HL-60/S4 treated with phorbol 12-myristate 13-acetate at 8.2 ng/mL for 4 days and 3 days (cell line): ENCODE measurements around the gene PPP2R5C.

Source experiments
- in situ Hi-C: fragments of 300-500 bp; cut with MboI; formaldehyde crosslinking; loops from 2 replicates; pipeline ENCODE4 v1.15.0; 2022; ENCODE audit warnings: low sequenced_read_pairs

PPP2R5C gene

DNA sequence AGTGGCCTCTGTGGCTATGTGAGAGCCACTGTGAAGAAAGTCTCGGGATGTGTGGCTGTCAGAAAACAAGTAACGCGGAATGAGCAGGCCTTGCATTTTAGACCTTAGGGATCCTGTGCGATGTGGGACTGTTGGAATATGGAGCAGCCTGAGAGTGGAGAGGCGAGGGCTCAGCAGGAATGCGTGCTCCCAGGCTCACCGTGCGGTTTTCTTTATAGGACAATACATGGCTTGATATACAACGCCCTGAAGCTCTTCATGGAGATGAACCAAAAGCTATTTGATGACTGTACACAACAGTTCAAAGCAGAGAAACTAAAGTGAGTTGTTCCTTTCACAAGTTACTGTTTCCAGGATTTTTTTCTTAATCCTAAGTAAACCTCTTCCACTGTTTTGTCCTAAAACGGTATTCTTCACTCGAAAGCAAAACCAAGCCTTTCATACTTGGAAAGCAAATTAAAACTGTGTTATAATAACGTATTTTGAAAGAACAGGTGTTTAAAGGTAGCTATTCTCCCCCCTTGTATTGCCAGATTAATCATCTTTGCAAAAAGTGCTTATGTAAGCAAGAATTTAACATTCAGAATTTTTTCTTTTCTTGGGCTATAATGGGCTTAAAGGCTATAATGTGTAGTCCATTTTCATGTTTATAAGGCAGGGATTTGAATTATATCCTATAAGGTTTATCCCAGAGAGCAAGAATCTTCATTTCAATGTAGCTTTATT lies 148.0 kb downstream of the PPP2R5C start:
- in situ Hi-C loops = no loop called here

DNA sequence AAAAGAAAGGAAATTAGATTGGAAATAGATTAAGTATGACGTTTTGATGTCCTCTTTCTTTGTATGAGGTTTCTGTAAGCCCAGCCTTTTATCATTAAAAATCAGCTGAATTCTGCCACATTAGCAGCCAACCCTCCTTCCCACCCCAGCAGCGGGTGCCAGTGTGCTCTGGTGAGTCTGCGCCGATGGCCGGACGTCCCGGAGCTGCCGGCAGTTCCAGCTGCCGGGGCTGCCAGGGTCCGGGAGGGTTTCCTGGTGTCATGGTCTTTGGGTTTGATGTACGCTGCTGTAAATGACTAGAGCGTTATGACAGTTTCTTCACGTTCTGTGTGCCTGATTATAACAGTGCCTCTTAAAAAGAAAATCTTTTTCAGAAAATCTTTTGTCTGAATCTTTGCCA lies 151.3 kb downstream of the PPP2R5C start:
- in situ Hi-C loops = no loop called here

DNA sequence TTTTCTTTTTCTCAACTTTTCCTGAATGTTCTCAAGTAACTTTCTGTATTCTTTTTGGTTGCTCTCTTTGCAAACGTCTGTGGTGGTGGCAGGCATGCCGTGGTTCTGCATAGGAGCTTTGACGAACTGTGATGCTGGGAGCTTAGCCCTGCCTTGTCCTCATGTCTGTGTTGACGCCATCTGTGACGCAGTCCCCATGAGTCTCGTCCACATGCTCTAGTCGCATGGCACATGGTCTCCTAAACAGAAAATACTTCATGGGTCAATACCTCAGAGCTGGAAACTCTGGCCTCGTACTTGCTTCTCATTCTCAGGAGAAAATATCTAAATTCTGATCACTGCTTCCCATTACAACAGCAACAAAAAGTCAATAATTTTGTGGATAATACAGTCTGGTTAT lies 152.6 kb downstream of the PPP2R5C start:
- in situ Hi-C loops = no loop called here

GRCh38 chr14:101915871-101916815 lies 154.6 kb downstream of the PPP2R5C start:
- in situ Hi-C loops = no loop called here

DNA sequence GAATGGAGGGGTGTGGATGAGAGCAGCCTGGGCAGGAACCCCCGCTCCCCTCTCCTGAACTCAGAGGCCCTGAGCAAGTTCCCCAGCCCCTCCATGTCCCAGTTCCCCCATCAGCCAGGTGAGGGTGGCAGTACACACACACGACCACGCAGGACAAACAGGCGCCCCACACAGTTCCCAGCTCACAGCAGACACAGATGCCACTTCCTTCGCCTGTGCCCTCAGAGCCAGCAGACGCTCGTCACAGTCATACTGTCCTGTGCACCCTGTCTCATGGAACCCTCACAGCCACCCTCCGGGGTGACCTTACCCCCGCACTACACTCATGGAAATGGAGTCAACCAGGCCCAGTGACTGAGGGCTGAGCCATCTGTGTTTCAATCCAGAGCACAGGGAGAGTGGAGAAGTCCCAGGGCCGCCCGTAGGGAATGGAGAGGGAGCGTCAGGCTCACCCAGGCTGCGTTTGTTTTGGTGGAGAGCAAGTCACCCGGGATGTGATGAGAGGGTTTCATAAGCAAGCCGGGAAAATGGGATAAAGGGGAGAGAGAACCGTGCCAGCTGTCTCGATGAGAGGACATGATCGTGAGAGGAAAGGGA lies 155.4 kb downstream of the PPP2R5C start:
- in situ Hi-C loops = no loop called here

GRCh38 chr14:101917413-101918017 lies 156.0 kb downstream of the PPP2R5C start:
- in situ Hi-C loops = no loop called here

DNA sequence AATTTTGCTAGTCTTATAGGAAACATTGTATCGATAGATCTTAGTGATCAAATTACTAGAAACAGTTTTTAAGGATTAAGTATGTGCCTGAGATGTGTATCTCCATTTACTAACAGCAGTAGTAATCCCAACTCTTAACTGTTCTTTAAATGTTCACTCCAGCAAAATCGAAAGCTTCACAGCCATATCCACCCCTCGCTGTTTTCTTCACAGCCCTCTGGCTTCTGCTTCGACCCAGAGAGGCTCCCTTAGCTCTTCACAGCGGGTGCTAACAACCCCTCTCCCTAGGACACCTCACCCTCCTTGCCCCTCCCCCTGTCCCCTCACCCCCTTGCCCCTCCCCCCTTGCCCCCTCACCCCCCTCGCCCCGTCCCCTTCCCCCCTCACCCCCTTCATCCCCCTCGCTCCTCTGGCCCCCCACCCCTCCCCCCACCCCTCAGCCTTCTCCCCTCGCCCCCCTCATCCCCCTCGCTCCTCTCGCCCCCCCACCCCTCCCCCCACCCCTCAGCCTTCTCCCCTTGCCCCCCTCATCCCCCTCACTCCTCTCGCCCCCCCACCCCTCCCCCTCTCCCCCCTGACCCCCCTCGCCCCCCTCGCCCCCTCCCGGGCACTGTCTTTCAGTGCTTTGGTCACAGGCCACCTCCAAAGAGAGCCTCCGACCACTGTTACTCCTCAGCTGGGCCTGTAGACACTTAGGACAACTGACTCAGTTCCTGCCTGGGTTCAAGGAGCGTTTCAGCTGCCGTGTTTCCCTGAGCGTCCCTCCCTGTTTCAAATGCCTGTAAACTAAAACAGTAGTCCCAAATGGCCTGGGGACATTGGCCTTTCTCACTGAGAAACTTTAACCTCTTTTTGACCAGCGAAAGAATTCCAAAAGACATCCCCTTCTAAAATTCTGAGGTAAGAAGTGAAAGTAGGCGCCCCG lies 156.8 kb downstream of the PPP2R5C start:
- in situ Hi-C loops = no loop called here

DNA sequence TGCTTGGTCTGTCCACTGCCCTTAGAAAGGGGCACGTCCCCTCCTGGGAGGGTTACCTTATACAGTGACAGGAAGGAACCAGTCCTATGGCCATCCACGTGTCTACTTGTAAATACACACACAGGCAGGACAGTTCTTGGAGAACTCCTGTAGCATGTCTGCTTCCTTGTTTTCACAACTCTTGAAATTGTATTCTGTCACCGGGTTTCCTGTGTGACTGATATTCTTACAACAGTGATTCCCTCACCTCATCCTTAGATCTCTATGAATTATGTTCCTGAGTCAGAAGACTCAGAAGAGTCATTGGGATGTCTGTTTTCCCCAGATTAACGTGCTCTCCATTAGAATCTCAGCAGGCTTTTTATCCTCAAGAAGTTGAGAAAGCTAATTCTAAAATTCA lies 158.8 kb downstream of the PPP2R5C start:
- in situ Hi-C loops = no loop called here

DNA sequence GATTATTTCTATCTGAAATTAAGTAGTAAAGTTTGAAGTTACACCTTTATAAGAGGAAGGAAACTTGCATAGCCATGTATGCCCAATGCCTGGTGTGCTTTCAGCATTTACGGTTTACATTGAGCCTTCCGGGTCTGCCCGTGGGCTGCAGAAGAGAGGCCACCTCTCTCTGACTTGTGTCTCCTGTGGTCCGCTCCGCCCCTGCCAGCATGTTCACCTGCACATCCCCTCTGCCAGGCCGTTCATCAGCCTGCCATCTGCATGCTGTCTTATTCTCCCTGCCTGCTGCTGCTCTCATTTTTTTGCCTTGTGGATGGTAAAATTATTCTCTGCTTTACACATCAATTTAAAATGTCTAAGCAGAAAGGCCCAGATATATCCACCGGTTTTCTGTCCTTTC lies 161.4 kb downstream of the PPP2R5C start:
- in situ Hi-C loops = no loop called here

- in situ Hi-C loops = no loop called here
These were observed 163.6 kb downstream of the PPP2R5C start for GRCh38 chr14:101925152-101925551.

- in situ Hi-C loops = no loop called here
These were observed 164.6 kb downstream of the PPP2R5C start for GRCh38 chr14:101926085-101926484.

DNA sequence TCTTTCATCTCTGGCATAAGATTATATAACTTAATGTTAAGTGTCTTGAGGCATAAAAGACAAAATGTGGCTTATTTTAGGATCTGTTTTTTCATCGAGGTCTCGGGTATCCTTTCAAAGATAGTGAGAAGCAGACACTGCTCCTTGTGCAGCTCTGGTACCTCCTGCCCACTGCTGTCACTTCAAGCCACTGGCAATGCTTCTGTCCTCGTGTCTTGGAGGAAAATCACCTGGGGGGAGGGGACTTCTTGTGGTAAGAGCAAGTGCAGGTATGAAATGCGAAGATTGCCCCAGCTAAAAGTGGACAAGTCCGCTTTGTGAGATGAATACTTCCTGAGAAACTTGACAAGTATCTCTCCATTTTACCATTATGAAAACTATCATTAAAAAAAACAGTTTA lies 165.1 kb downstream of the PPP2R5C start:
- in situ Hi-C loops = no loop called here

- in situ Hi-C loops = no loop called here
These were observed 166.3 kb downstream of the PPP2R5C start for GRCh38 chr14:101927859-101928258.

GRCh38 chr14:101928415-101928841 lies 166.9 kb downstream of the PPP2R5C start:
- in situ Hi-C loops = no loop called here

GRCh38 chr14:101929096-101929495 lies 167.6 kb downstream of the PPP2R5C start:
- in situ Hi-C loops = no loop called here

- in situ Hi-C loops = no loop called here
These were observed 168.4 kb downstream of the PPP2R5C start for GRCh38 chr14:101929946-101930345.

DNA sequence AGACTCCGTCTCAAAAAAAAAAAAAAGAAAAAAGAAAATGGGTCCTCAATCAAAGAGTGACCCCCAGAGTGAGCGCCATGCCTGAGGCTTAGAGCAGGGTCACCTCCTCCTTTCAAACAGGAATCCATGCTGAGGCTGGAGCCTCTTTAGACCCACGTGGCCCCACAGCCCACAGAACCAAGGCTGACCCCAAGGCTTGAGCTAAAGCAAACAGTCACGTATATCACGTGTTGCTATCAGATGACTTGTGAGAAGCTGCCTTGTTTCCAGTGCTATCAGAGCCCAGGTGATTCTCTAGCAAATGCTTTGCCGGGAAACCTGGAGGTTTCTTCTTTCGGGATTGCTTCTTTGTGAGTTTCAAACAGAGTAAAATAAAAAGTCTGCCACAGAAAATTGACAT lies 171.2 kb downstream of the PPP2R5C start:
- in situ Hi-C loops = no loop called here

DNA sequence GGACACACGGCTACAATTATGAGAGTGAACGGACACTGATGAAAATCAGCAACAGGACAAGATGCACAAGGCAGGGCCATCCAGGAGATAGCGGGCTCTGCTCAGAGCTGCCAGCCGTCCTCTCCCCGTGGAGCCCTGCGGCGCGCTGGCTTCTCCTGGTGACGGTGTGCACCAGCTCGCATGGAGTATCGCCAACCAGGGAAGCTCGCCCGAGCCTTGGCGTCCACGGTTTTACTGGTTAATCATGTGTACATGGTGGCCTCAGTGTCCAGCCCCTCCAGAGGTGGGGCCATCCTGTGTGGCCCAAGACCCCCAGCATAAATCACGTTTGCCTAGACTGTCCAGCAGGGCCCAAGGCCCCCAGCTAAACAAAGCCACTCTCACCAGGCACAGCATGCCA lies 171.7 kb downstream of the PPP2R5C start:
- in situ Hi-C loops = no loop called here

- in situ Hi-C loops = no loop called here
These were observed 173.2 kb downstream of the PPP2R5C start for GRCh38 chr14:101934601-101935150.
